Spleen (tissue), 11 donors: ENCODE data around the gene ZCCHC7. TPM values are rescaled to one million over a fixed set of nuclear protein-coding genes. Genes with fewer than 3 reads are reported as not detected.
A peak's percentile ranks its signal among the peaks of the same experiment; 100 is the strongest.

Experiments
- DNase-seq: peaks from one replicate; pipeline ENCODE4 v3.0.0-alpha.2; 2020
- H3K27ac ChIP-seq, 8 donors: fragments of 200-600 bp; sonication (generic) in 7 of 8; 1 replicate in 4 of 8; 2 replicates in 4 of 8; pipeline versions ENCODE4 v1.5.0 to v1.8.0; 2016 to 2021; ENCODE audit warnings: inconsistent platforms in 4 of 8, mild to moderate bottlenecking in 4 of 8, moderate library complexity in 1 of 8
- H3K27me3 ChIP-seq, 7 donors: fragments of 200-600 bp; sonication (generic) in 6 of 7; replicated peaks in 1 of 7; 1 replicate in 4 of 7; 2 replicates in 3 of 7; pipeline versions ENCODE4 v1.5.0 to v1.8.0; 2016 to 2021; ENCODE audit warnings: inconsistent platforms in 3 of 7, mild to moderate bottlenecking in 1 of 7
- H3K36me3 ChIP-seq, 6 donors: fragments of 200-600 bp; sonication (generic) in 5 of 6; 1 replicate in 4 of 6; 2 replicates in 2 of 6; pipeline versions ENCODE4 v1.5.0 to v1.8.0; 2016 to 2021; ENCODE audit warnings: inconsistent platforms in 2 of 6
- H3K4me1 ChIP-seq, 6 donors: fragments of 200-600 bp; sonication (generic) in 5 of 6; 1 replicate in 3 of 6; 2 replicates in 3 of 6; pipeline versions ENCODE4 v1.5.0 to v1.8.0; 2016 to 2021; ENCODE audit warnings: inconsistent platforms in 3 of 6
- H3K4me3 ChIP-seq, 8 donors: fragments of 200-600 bp; sonication (generic) in 7 of 8; 1 replicate in 4 of 8; 2 replicates in 4 of 8; pipeline versions ENCODE4 v1.5.0 to v1.8.0; 2016 to 2021; ENCODE audit warnings: inconsistent platforms in 4 of 8, mild to moderate bottlenecking in 4 of 8, moderate library complexity in 2 of 8
- H3K9me3 ChIP-seq, 8 donors: fragments of 200-600 bp; sonication (generic) in 7 of 8; 1 replicate in 4 of 8; 2 replicates in 4 of 8; pipeline versions ENCODE4 v1.5.0 to v1.8.0; 2016 to 2021; ENCODE audit warnings: inconsistent platforms in 4 of 8
- POLR2A ChIP-seq, 3 donors: fragments of 450-650 bp; IDR thresholded peaks; one replicate each; pipeline ENCODE4 v1.5.1; 2017; ENCODE audit warnings: antibody characterized with exemption in 3 of 3, mild to moderate bottlenecking in 1 of 3
- POLR2AphosphoS5 ChIP-seq, 3 donors: sonication (generic); formaldehyde crosslinking; IDR thresholded peaks; one replicate each; pipeline ENCODE4 v1.5.1; 2017; ENCODE audit warnings: antibody characterized with exemption in 3 of 3
- WGBS, 5 donors: extraction: QIAGEN DNeasy Blood & Tissue Kit in 3 of 5; methylation state at CpG; one replicate each; pipeline versions ENCODE4 v1.1.5 to v1.1.7; 2013 to 2018; 5-methylcytosine and 5-hydroxymethylcytosine counted together
- intact Hi-C: fragments of 100-400 bp; cut with DNase I; formaldehyde crosslinking; loops from one replicate; pipeline ENCODE4 v1.15.0; 2023; ENCODE audit warnings: low total_unique reads
- polyA plus RNA-seq, 3 donors: library from polyadenylated mRNA; stranded (reverse); fragments of 200-250 nt; gene quantifications; one replicate each; pipeline ENCODE4 v1.2.1, GENCODE V29; 2013
- total RNA-seq, 7 donors: library from RNA; depleted of rRNA in 3 of 7; stranded (reverse); fragments of >200 nt in 3 of 7; fragmentation: NEBNext Ultra II Directional in 4 of 7; extraction: Animal tissue kit (Norgen Biotek cat#: 25700) in 4 of 7; gene quantifications; one replicate each; pipeline versions ENCODE4 v1.1.0 to v1.2.1, GENCODE V29; 2016 to 2021
- TF ChIP-seq, protein P1 (sequence below), 11 experiments: fragments of 200-600 bp in 7 of 11; fragments of 450-650 bp in 4 of 11; sonication (generic) in 4 of 11; IDR thresholded peaks in 8 of 11; conservative IDR thresholded peaks in 3 of 11; 1 replicate in 7 of 11; 2 replicates in 4 of 11; pipeline versions ENCODE4 v1.4.0 to v1.8.0; 2016 to 2021; ENCODE audit warnings: antibody characterized with exemption in 11 of 11, inconsistent platforms in 4 of 11, mild to moderate bottlenecking in 1 of 11
- donor health status: healthy with polysubstance abuse.
- donor health status: DM: no; HTN: no; CAD: no; lungs with moderate emphysema.
- donor health status: DM: no; HTN: no; CAD: no.
- donor health status: Bipolar disorder and iron deficiency.
- donor health status: healthy.
- donor health status: DM: no; HTN: no; CAD: no.
- donor health status: DM: yes; HTN: yes; CAD: no.

ZCCHC7 gene
- total and polyA plus RNA-seq, 10 donors: 17.0 to 50.6 (median 38.1) TPM

- Histone ChIP-seq H3K27me3 (no peaks in the 10 kb centered on the region), H3K9me3 (no peaks in the 10 kb centered on the region), H3K4me3 (no peak overlapping the region), H3K27ac (no peak overlapping the region), H3K36me3 (peaks cover 0 to 16% (median 2%) of the 10 kb centered on the region in 6 donors), H3K4me1 (peaks cover 0 to 37% (median 2%) of the 10 kb centered on the region in 6 donors)
- WGBS, 5 donors: 91 to 94% (median 94%) methylated on average over 3 of the region's 3 CpGs
- TF ChIP-seq POLR2A (IDR thresholded peaks at IDR 0.05) (no peak), POLR2AphosphoS5 (IDR thresholded peaks at IDR 0.05) (no peak)
- TF ChIP-seq, protein P1, sequence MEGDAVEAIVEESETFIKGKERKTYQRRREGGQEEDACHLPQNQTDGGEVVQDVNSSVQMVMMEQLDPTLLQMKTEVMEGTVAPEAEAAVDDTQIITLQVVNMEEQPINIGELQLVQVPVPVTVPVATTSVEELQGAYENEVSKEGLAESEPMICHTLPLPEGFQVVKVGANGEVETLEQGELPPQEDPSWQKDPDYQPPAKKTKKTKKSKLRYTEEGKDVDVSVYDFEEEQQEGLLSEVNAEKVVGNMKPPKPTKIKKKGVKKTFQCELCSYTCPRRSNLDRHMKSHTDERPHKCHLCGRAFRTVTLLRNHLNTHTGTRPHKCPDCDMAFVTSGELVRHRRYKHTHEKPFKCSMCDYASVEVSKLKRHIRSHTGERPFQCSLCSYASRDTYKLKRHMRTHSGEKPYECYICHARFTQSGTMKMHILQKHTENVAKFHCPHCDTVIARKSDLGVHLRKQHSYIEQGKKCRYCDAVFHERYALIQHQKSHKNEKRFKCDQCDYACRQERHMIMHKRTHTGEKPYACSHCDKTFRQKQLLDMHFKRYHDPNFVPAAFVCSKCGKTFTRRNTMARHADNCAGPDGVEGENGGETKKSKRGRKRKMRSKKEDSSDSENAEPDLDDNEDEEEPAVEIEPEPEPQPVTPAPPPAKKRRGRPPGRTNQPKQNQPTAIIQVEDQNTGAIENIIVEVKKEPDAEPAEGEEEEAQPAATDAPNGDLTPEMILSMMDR (IDR thresholded peaks at IDR 0.05 in 8 of 11, conservative IDR thresholded peaks at IDR 0.05 in 3 of 11): no peak
- intact Hi-C loops: no loop called here
- no peak for DNase-seq
Observed at GRCh38 chr9:37246826-37247225, 126.5 kb downstream of the ZCCHC7 start.

DNA sequence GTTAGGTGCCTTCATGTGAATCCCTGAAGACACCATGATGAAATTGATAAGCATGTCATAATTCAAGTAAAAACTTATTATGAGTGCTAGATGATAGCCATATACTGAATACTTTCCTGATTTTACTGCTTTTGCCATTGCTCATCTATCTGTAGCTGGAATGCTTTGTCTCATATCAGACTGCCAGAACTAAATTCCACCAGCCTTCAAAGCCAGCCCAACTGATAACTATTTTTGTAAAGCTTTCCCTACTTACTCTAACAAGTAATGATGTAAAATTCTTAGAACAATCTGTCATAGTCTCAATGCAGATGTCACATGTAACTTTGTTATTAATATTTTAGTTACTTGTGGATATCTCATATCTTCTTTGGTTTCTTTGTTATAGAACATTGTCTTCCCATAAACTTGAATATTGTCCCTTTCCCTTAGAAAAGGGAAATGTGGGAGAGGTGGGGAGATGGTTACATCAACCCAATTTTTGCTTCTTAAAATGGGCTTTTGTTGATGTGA lies 128.3 kb downstream of the ZCCHC7 start:
- DNase-seq: no peak
- H3K27me3 ChIP-seq: no peaks in the 10 kb centered on the region
- TF ChIP-seq, protein P1 (IDR thresholded peaks at IDR 0.05 in 8 of 11, conservative IDR thresholded peaks at IDR 0.05 in 3 of 11): no peak
- TF ChIP-seq POLR2A (IDR thresholded peaks at IDR 0.05) (no peak), POLR2AphosphoS5 (IDR thresholded peaks at IDR 0.05) (no peak)
- H3K4me3 ChIP-seq: no peak overlapping the region
- peaks cover 0 to 23% (median 2%) of the 10 kb centered on the region in 6 donors for H3K36me3 ChIP-seq
- no peaks in the 10 kb centered on the region for H3K9me3 ChIP-seq
- H3K27ac ChIP-seq: peak overlapping the region in 1 of 8 donors; percentile 12
- peaks cover 0 to 30% (median 0%) of the 10 kb centered on the region in 6 donors for H3K4me1 ChIP-seq
- intact Hi-C loops: no loop called here

DNA sequence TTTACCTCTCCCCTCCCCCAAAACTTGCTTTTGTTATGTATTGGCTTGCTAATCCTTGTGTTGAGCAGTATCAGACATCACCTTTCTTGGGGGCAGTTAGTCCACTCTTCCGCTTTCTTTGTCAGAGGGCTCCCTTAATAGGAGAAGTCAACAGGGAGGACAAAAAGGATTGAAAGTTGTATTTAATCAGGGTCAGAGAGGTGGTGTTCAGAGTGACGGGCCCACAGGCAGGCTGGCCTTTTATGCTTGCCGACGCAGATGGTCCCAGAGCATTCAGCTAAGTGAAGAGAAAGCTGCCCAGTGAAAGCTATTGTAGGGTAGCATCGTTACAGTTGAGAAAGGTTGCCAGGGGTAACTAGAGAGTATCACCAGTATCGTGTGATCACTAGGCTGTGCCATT lies 131.1 kb downstream of the ZCCHC7 start:
- Histone ChIP-seq H3K27me3 (no peaks in the 10 kb centered on the region), H3K4me1 (peaks cover 0 to 42% (median 2%) of the 10 kb centered on the region in 6 donors), H3K9me3 (no peaks in the 10 kb centered on the region), H3K36me3 (peaks cover 0 to 27% (median 2%) of the 10 kb centered on the region in 6 donors), H3K27ac (peak overlapping the region in 2 of 8 donors; percentile 25 to 41), H3K4me3 (no peak overlapping the region)
- no peak for DNase-seq
- intact Hi-C loops: no loop called here
- TF ChIP-seq POLR2AphosphoS5 (IDR thresholded peaks at IDR 0.05) (peak in 1 of 3 donors; percentile 28), POLR2A (IDR thresholded peaks at IDR 0.05) (no peak)
- TF ChIP-seq, protein P1 (IDR thresholded peaks at IDR 0.05 in 8 of 11, conservative IDR thresholded peaks at IDR 0.05 in 3 of 11): no peak
- WGBS, 5 donors: 72 to 90% (median 79%) methylated on average over 6 of the region's 6 CpGs

DNA sequence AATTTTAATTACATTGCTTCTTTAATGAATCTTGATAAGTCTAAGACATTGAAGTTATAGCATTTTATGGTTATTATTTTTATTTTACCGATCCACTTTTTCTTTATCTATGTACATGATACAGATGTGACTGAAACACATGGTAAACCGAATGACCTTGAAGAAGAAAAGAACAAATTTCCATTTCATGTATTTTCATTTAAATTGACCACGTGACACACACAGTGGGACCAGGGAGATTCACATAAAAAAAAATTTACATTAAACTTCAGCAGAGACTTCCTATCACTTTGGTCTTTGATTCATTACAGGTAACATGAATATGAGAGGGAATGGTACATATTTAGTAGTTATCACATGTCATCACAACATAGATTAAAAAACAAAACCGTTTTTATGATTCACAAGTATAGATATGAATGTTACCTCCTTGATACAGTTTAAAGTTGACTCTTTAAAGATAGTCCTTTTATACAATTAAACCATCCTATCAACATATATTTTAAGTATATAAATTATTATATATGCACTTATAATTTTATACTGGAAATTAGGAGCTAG lies 133.1 kb downstream of the ZCCHC7 start:
- H3K27me3 ChIP-seq: no peaks in the 10 kb centered on the region
- peaks cover 0 to 27% (median 2%) of the 10 kb centered on the region in 6 donors for H3K36me3 ChIP-seq
- H3K27ac ChIP-seq: no peak overlapping the region
- H3K4me1 ChIP-seq: peaks cover 0 to 51% (median 2%) of the 10 kb centered on the region in 6 donors
- intact Hi-C loops: no loop called here
- no peak for DNase-seq
- 84 to 94% (median 91%) methylated on average over 4 of the region's 4 CpGs for WGBS, 5 donors
- H3K9me3 ChIP-seq: no peaks in the 10 kb centered on the region
- H3K4me3 ChIP-seq: no peak overlapping the region
- no peak for TF ChIP-seq POLR2A (IDR thresholded peaks at IDR 0.05)
- TF ChIP-seq, protein P1 (IDR thresholded peaks at IDR 0.05 in 8 of 11, conservative IDR thresholded peaks at IDR 0.05 in 3 of 11): no peak
- no peak for TF ChIP-seq POLR2AphosphoS5 (IDR thresholded peaks at IDR 0.05)
